ENCODE data around the gene CAPN15.
"Not testable (repeated sequence)": the region's sequence is repeated elsewhere in the genome, so short reads cannot be mapped to it uniquely, and the experiment has no call there.

CAPN15 gene

GRCh38 chr16:589658-590187, 62.2 kb downstream of the CAPN15 start, which contains the start of gene RAB40C:
Gene RAB40C, plus strand, starts transcription at chr16:590066. Its CDS starts 226 bp downstream, at chr16:590292.
- peak; percentile 95 to 99 for DNase-seq (ENCODE audit: extremely low read depth in 1 of 2, low read depth in 1 of 2)

GRCh38 chr16:590188-590814, 62.8 kb downstream of the CAPN15 start:
- no peak for DNase-seq (ENCODE audit: extremely low read depth in 1 of 2, low read depth in 1 of 2)

GRCh38 chr16:590815-591200, 63.3 kb downstream of the CAPN15 start:
- no peak for DNase-seq (ENCODE audit: extremely low read depth in 1 of 2, low read depth in 1 of 2)

DNA sequence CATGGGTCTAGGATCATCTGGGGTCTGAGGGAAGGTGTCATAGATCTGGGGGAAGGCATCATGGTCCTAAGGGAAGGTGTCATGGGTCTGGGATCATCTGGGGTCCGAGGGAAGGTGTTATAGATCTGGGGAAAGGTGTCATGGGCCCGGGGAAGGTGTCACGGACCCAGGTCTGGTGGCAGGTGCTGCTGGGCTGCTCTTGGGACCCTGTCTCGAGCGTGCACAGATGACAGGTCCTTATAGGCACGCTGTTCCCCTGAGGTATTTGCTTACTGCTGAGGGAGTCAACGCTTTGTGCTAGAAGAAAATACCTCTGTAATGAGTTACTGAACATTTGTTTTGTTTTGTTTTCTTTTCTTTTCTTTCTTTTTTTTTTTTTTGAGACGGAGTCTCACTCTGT, 63.7 kb downstream of the CAPN15 start:
- no peak for DNase-seq (ENCODE audit: extremely low read depth in 1 of 2, low read depth in 1 of 2)

GRCh38 chr16:591892-592517, 64.5 kb downstream of the CAPN15 start:
- DNase-seq (ENCODE audit: extremely low read depth in 1 of 2, low read depth in 1 of 2): no peak

DNA sequence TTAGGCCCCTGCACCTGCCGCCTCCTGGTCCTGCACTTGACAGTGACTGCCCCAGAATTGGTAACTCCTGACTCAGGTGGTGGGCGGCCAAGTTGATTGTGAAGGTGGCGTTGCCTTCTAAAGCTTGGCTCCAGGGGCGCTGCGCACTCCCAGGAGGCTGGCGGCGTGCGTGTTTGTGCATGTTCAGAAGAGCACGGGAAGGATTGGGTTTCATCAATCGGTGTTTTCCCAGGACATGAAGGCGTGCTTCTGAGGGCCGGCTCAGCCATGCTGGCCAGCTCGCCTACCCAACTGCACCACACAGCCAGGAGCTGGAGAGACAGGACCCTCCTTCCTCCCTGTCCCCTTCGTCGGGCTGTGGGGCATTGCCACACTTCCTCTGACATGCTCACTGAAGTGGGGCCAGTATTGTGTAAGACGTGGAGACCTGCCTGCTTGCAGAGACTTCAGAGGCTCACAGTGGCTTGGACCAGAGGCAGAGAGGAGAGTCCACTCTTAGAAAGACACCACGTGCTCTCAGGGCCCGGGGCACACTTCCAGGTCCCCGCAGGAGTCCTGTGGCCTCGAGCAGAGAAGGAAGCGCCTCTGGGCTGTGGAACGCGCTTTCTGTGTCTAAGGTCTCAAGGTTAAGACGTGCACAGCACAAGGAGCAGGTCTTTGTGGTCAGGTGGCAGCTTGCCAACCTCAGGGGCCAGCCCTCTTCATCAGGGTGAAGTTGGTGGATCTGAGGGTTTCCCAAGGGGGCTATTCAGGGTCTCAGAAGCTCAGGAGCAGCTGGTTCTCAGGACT, 65.2 kb downstream of the CAPN15 start:
- no peak for DNase-seq (ENCODE audit: extremely low read depth in 1 of 2, low read depth in 1 of 2)

DNA sequence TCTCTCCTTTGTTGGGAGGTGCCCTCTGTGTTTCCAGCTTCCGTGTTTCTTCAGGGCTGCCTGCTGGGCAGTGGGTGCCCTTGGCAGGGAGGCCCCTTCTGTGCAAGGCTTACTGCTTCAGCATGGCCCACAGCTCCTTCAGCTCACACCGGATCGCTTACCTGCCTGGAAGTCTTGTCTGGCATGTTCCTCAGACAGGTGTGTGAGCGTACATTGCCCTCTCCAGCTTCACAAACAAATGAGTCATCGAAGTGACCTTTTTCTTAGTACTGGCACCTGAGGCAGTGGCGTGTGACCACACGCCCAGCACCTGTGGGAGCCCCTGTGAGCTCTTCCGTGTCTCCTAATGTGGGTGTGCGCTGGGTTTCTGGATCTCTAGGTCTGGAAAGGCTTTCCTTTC, 65.9 kb downstream of the CAPN15 start:
- no peak for DNase-seq (ENCODE audit: extremely low read depth in 1 of 2, low read depth in 1 of 2)

GRCh38 chr16:593807-594206, 66.3 kb downstream of the CAPN15 start:
- no peak for DNase-seq (ENCODE audit: extremely low read depth in 1 of 2, low read depth in 1 of 2)

- no peak for DNase-seq (ENCODE audit: extremely low read depth in 1 of 2, low read depth in 1 of 2)
Observed at GRCh38 chr16:595094-595528, 67.6 kb downstream of the CAPN15 start.

GRCh38 chr16:595942-596735, 68.6 kb downstream of the CAPN15 start:
- DNase-seq (ENCODE audit: extremely low read depth in 1 of 2, low read depth in 1 of 2): no peak

DNA sequence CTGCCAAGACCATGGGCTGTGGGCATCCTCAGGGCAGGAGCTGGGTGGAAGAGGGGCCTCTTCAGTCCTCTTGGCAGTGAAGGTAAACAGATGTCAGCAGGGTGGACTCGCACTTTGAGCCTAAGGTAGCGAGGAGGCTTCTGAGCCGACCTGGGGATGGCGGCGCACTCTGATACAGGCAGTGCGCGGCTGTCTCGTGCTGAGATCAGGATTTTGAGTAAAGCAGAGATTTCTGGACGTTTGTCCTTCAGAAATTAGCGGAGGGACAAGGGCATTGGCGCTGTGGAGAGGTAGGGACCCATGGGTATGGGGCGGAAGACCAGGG, 69.2 kb downstream of the CAPN15 start:
- DNase-seq (ENCODE audit: extremely low read depth in 1 of 2, low read depth in 1 of 2): no peak

DNA sequence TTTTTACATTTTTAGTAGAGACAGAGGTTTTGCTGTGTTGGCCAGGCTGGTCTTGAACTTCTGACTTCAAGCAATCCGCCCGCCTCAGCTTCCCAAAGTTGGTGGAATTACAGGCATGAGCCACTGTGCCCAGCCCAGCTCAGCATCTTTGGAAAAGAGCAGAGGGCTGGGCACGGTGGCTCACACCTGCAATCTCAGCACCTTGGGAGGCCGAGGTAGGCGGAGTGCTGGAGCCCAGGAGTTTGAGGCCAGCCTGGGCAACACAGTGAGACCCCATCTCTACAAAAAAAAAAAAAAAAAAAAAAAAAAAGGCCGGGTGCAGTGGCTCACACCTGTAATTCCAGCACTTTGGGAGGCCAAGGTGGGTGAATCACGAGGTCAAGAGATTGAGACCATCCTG, 70.1 kb downstream of the CAPN15 start:
- DNase-seq (ENCODE audit: extremely low read depth in 1 of 2, low read depth in 1 of 2): not testable (repeated sequence)

GRCh38 chr16:598823-599739, 71.6 kb downstream of the CAPN15 start:
- DNase-seq (ENCODE audit: extremely low read depth in 1 of 2, low read depth in 1 of 2): no peak

DNA sequence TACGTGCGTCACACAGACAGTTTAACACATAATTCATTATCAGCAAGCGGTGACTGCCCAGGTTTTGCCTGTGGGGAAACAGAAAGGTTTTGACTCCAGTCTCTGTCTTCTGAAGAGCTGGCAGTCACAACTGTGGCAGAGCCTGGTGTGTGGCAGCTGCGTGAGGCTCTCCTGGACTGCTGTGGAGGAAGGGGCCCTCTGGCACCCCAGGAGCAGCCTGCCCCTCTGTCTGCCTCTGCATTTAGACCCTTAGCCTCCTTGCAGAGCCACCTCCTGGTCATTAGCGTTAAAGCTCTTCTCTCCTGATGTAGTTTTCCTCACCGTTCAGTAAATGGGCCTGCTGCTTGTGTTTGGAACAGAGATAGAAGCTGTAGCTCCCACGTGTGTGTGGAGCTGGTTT, 73.3 kb downstream of the CAPN15 start:
- DNase-seq (ENCODE audit: extremely low read depth in 1 of 2, low read depth in 1 of 2): no peak

DNA sequence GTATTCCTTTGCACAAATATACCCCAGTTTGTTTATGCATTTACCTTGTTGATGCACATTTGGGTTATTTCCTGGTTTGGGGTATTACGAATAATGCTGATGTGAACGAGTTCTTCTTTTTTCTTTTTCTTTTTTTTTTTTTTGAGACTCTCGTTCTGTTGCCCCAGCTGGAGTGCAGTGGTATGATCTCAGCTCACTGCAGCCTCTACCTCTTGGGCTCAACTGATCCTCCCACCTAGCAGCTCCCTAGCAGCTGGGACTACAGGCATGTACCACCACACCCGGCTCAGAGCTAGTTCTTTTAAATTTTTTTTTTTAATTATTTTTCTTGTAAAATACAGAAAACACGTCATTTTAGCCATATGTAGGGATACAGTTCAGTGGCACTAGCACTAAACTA, 76.4 kb downstream of the CAPN15 start:
- DNase-seq (ENCODE audit: extremely low read depth in 1 of 2, low read depth in 1 of 2): no peak

Data from stimulated activated CD8-positive, alpha-beta memory T cell treated with anti-CD3 and anti-CD28 coated beads, Interleukin-7, amount 100 ng/mL, for 48 hours (primary cell).